GM12872 (cell line): ENCODE data around the gene ZNF460.

ENCODE experiments used
- CTCF ChIP-seq: IDR thresholded peaks from 3 replicates; pipeline ENCODE4 v1.5.1; 2011; ENCODE audit warnings: low read depth, mild to moderate bottlenecking, low read length, moderate library complexity; ENCODE audit not compliant: insufficient read depth

The ZNF460 gene

DNA sequence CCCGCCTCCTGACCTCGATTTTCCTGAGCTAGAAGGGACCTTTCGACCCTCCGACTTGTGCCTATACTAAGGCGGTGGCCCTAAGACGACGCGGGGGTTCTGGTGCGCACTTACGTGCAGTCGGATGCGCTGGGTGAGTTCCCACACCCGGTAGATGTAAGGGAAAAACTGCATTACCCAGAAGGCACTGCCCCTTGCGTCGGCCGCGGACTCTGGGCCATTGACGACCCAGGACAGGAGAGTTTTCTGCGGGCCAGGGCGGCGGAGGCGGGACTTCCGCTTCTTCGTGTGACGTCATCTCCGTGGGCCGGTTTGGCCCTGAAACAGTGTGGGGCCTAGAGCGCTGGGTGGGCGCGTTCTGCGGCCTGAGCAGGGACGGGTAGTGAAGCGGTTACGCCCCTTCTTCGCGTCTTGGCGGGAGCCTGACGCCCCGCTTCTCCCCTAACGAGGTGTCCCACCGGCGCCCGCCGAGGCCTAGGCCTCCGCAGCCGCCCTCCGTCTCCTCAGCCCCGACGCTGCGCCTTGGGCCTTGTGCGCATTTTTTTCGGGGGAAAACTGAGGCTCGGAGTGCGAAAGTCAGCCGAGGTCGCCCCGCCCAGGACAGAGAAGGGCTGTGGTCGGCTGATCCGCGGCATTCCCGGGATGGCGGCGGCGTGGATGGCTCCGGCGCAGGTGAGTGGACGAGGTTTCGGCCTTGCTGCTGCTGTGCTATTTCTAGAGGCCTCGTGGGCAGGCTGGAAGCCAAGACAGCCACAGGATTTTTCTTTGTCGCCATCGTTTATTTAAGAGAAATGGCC lies at the start of gene ZNF460:
TSS of gene ZNF460 (plus strand) at position 321 of the 797 bp plus-strand sequence. CDS start at position 643, 322 bp downstream.
- no peak for TF ChIP-seq CTCF

DNA sequence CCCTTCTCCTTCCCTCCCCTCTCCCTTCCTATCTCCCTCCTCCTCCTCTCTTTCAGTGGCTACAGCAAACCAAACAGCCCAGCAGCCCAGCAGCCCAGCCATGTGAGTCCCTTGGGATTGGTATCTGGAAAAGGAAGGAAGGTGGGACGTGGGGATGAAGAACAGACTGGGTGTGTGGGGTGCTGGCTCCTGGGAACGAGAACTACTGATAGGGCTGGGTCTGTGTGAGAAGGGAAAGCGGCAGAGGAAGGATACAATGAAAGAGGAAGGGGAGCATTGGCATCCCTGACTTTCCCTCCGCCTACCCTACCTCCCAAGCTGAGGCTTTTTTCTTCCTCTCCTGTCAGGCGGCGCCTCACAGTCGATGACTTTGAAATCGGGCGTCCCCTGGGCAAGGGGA lies 48.6 kb upstream of the ZNF460 start:
- no peak for TF ChIP-seq CTCF

DNA sequence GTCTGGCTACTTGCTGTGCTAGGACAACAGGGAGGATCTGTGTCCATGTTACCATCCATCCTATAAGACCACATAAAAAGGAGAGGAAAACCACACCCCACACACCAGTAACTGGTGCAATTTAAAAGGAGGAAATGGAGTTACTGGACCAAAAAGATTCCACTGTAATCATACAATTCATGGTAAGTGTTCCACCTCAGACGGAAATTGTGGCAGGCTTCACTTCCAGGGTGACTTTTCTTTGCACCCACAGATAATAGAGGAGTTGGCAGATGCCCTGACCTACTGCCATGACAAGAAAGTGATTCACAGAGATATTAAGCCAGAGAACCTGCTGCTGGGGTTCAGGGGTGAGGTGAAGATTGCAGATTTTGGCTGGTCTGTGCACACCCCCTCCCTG lies 47.1 kb upstream of the ZNF460 start:
- TF ChIP-seq CTCF = no peak

DNA sequence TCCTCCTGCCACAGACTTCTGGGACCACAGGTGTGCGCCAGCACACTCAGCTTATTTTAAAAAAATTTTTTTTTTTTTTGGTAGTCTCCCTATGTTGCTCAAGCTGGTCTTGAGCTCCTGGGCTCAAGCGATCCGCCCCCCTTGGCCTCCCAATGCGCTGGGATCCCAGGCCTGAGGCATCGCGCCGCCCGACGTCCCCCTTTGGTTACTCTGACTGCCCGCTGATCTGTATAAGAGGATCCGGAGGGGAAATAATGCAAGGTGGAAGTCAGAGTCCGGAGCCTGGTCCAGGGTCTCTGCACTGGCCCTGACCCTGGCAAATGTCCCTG lies 40.3 kb upstream of the ZNF460 start:
- no peak for TF ChIP-seq CTCF

- TF ChIP-seq CTCF = 0 out of 3 replicates have a peak, but pooled peaks have one; percentile 8
Observed at GRCh38 chr19:57240311-57241090, 39.8 kb upstream of the ZNF460 start, which contains the start of gene ZNF805. ZNF805 (plus strand) TSS chr19:57240632; CDS start chr19:57240892, 260 bp downstream.

- TF ChIP-seq CTCF = no peak
Observed at GRCh38 chr19:57241176-57241575, 39.1 kb upstream of the ZNF460 start.

DNA sequence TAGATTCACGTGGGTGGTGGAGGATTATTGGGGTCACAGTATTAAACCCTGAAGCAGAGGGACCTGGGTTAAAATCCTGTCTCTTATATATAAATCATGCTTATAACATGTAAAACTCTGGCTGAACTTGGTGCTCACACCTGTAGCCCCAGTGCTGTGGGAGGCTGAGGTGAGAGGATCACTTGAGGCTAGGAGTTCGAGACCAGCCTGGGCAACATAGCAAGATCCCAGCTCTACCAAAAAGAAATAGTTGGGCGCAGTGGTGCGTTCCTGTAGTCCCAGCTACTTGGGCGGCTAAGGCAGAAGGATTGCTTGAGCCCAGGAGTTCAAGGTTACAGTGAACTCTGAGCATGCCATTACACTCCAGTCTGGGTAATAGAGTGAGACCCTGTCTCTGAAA lies 37.5 kb upstream of the ZNF460 start:
- no peak for TF ChIP-seq CTCF
